H9 (cell line): ENCODE results near the gene UNC93A. TPM values are rescaled to one million over a fixed set of nuclear protein-coding genes. Genes with fewer than 3 reads are reported as not detected.

Experiments used
- DNase-seq: peaks from one replicate; pipeline ENCODE4 v3.0.0-alpha.2; 2017
- H2AFZ ChIP-seq: one replicate; pipeline ENCODE4 v1.6.1; 2013; ENCODE audit warnings: mild to moderate bottlenecking, low read length, control low read depth, moderate library complexity
- H2AK5ac ChIP-seq: 2 replicates; pipeline ENCODE4 v1.6.1; 2013; ENCODE audit warnings: low read length, control low read depth, mixed read lengths; ENCODE audit not compliant: insufficient read length
- H2BK120ac ChIP-seq: one replicate; pipeline ENCODE4 v1.6.1; 2013; ENCODE audit warnings: low read depth, mild to moderate bottlenecking, low read length, control low read depth, inconsistent platforms; ENCODE audit not compliant: poor library complexity, severe bottlenecking
- H2BK12ac ChIP-seq: 2 replicates; pipeline ENCODE4 v1.6.1; 2013; ENCODE audit warnings: low read length, control low read depth, mixed read lengths, low read depth; ENCODE audit not compliant: insufficient read length
- H2BK15ac ChIP-seq: 2 replicates; pipeline ENCODE4 v1.6.1; 2013; ENCODE audit warnings: low read depth, low read length, control low read depth
- H2BK20ac ChIP-seq: one replicate; pipeline ENCODE4 v1.6.1; 2013; ENCODE audit warnings: low read depth, mild to moderate bottlenecking, low read length, control low read depth, inconsistent platforms; ENCODE audit not compliant: poor library complexity, severe bottlenecking
- H2BK5ac ChIP-seq: 2 replicates; pipeline ENCODE4 v1.6.1; 2013; ENCODE audit warnings: low read length, control low read depth, mixed read lengths; ENCODE audit not compliant: insufficient read length
- H3K14ac ChIP-seq: 2 replicates; pipeline ENCODE4 v1.6.1; 2013; ENCODE audit warnings: low read length, control low read depth; ENCODE audit not compliant: insufficient read depth
- H3K18ac ChIP-seq: 2 replicates; pipeline ENCODE4 v1.6.1; 2013; ENCODE audit warnings: low read depth, mild to moderate bottlenecking, mixed read lengths, low read length, control low read depth; ENCODE audit not compliant: insufficient read length
- H3K23ac ChIP-seq: 2 replicates; pipeline ENCODE4 v1.6.1; 2013; ENCODE audit warnings: low read length, control low read depth, mixed read lengths, low read depth; ENCODE audit not compliant: insufficient read length
- H3K23me2 ChIP-seq: 2 replicates; pipeline ENCODE4 v1.6.1; 2013; ENCODE audit warnings: low read depth, mild to moderate bottlenecking, mixed read lengths, low read length, control low read depth; ENCODE audit not compliant: insufficient read length, poor library complexity, severe bottlenecking
- H3K27ac ChIP-seq: 2 replicates; pipeline ENCODE4 v1.5.1; 2013; ENCODE audit warnings: low read length, control low read depth, mixed read lengths, low read depth; ENCODE audit not compliant: insufficient read length
- H3K27me3 ChIP-seq: 2 replicates; pipeline ENCODE4 v1.6.1; 2013; ENCODE audit warnings: low read length, control low read depth, inconsistent platforms; ENCODE audit not compliant: insufficient read depth
- H3K4ac ChIP-seq: 2 replicates; pipeline ENCODE4 v1.6.1; 2013; ENCODE audit warnings: low read depth, mild to moderate bottlenecking, control low read depth, inconsistent platforms, low read length, moderate library complexity
- H3K4me1 ChIP-seq: 2 replicates; pipeline ENCODE4 v1.6.1; 2013; ENCODE audit warnings: low read length, control low read depth, inconsistent platforms; ENCODE audit not compliant: insufficient read depth
- H3K4me2 ChIP-seq: 2 replicates; pipeline ENCODE4 v1.6.1; 2013; ENCODE audit warnings: low read length, control low read depth, mixed read lengths; ENCODE audit not compliant: insufficient read length, insufficient read depth
- H3K56ac ChIP-seq: 2 replicates; pipeline ENCODE4 v1.6.1; 2013; ENCODE audit warnings: low read depth, mild to moderate bottlenecking, mixed read lengths, low read length, control low read depth; ENCODE audit not compliant: insufficient read length
- H3K79me1 ChIP-seq: 2 replicates; pipeline ENCODE4 v1.6.1; 2013; ENCODE audit warnings: low read depth, mild to moderate bottlenecking, moderate library complexity, low read length, control low read depth, inconsistent platforms; ENCODE audit not compliant: insufficient read depth, poor library complexity, severe bottlenecking
- H3K79me2 ChIP-seq: 2 replicates; pipeline ENCODE4 v1.6.1; 2013; ENCODE audit warnings: low read length, control low read depth, inconsistent platforms; ENCODE audit not compliant: insufficient read depth
- H3K9ac ChIP-seq: 2 replicates; pipeline ENCODE4 v1.6.1; 2013; ENCODE audit warnings: low read length, control low read depth, mixed read lengths; ENCODE audit not compliant: insufficient read length; ENCODE audit errors: extremely low read depth
- H3K9me3 ChIP-seq: one replicate; pipeline ENCODE4 v1.6.1; 2013; ENCODE audit warnings: low read depth, low read length, inconsistent platforms; ENCODE audit not compliant: control insufficient read depth
- H3T11ph ChIP-seq: one replicate; pipeline ENCODE4 v1.6.1; 2013; ENCODE audit warnings: mild to moderate bottlenecking, low read length, control low read depth, inconsistent platforms
- H4K20me1 ChIP-seq: one replicate; pipeline ENCODE4 v1.6.1; 2013; ENCODE audit not compliant: control insufficient read depth, insufficient read length, insufficient read depth
- H4K5ac ChIP-seq: 2 replicates; pipeline ENCODE4 v1.6.1; 2013; ENCODE audit warnings: low read depth, mild to moderate bottlenecking, mixed read lengths, low read length, control low read depth; ENCODE audit not compliant: insufficient read length
- H4K8ac ChIP-seq: replicated peaks from 2 replicates; pipeline ENCODE4 v1.6.1; 2013; ENCODE audit warnings: low read length, control low read depth, mixed read lengths, low read depth; ENCODE audit not compliant: insufficient read length
- H4K91ac ChIP-seq: 2 replicates; pipeline ENCODE4 v1.6.1; 2013; ENCODE audit warnings: low read depth, mild to moderate bottlenecking, moderate library complexity, mixed read lengths, low read length, control low read depth; ENCODE audit not compliant: insufficient read length
- H3K27ac Mint-ChIP-seq, 3 experiments: 2 replicates in 2 of 3; 3 replicates in 1 of 3; pipeline ENCODE4 v1.8.0; 2020 to 2021; ENCODE audit warnings: mixed read lengths in 3 of 3, mild to moderate bottlenecking in 1 of 3, moderate library complexity in 1 of 3
- H3K27me3 Mint-ChIP-seq: 2 replicates; pipeline ENCODE4 v1.8.0; 2021; ENCODE audit warnings: low read depth, mild to moderate bottlenecking, moderate library complexity, mixed read lengths
- H3K36me3 Mint-ChIP-seq, 3 experiments: 2 replicates in 2 of 3; 3 replicates in 1 of 3; pipeline ENCODE4 v1.8.0; 2020 to 2021; ENCODE audit warnings: low read depth in 3 of 3, mixed read lengths in 3 of 3; ENCODE audit not compliant: insufficient read depth in 1 of 3
- H3K4me1 Mint-ChIP-seq, 2 experiments: 2 replicates each; pipeline ENCODE4 v1.8.0; 2020; ENCODE audit warnings: mixed read lengths in 2 of 2
- H3K4me3 Mint-ChIP-seq, 2 experiments: 2 replicates in 1 of 2; 3 replicates in 1 of 2; pipeline ENCODE4 v1.8.0; 2020 to 2021; ENCODE audit warnings: mild to moderate bottlenecking in 2 of 2, mixed read lengths in 2 of 2, moderate library complexity in 1 of 2
- H3K9me3 Mint-ChIP-seq, 2 experiments: 2 replicates in 1 of 2; 3 replicates in 1 of 2; pipeline ENCODE4 v1.8.0; 2020; ENCODE audit warnings: mild to moderate bottlenecking in 2 of 2, mixed read lengths in 2 of 2, moderate library complexity in 1 of 2
- CTCF ChIP-seq: fragments of 200-600 bp; sonication (generic); conservative IDR thresholded peaks from 3 replicates; pipeline ENCODE4 v1.8.0; 2021; ENCODE audit warnings: antibody characterized with exemption, mild to moderate bottlenecking
- WGBS: extraction: QIAGEN DNeasy Blood & Tissue Kit; methylation state at CpG from one replicate; pipeline ENCODE4 v1.1.7; 2013; ENCODE audit warnings: missing lambda C conversion rate, low lambda C conversion rate, mixed read lengths; ENCODE audit not compliant: insufficient read length; ENCODE audit errors: extremely low coverage; 5-methylcytosine and 5-hydroxymethylcytosine counted together
- total RNA-seq: library from RNA; stranded (reverse); gene quantifications from 2 replicates; pipeline ENCODE4 v1.2.1, GENCODE V29; 2021

Gene UNC93A
- total RNA-seq, 1 experiment from 2014 or later = 0.70 TPM

- Mint-ChIP-seq H3K27me3 (peaks cover 36% of the 10 kb centered on the region), H3K4me3 (no peak overlapping the region), H3K36me3 (peaks cover 4 to 5% (median 4%) of the 10 kb centered on the region in 3 experiments; a peak in 6 of 7 replicates), H3K9me3 (peaks cover 3 to 6% of the 10 kb centered on the region in 2 experiments; a peak in 4 of 5 replicates), H3K27ac (no peak overlapping the region), H3K4me1 (peaks cover 30 to 53% of the 10 kb centered on the region in 2 experiments)
- Histone ChIP-seq H2BK120ac (no peak overlapping the region), H4K8ac (no peak overlapping the region), H3K27ac (no peak overlapping the region), H3K79me2 (no peaks in the 10 kb centered on the region), H3K23me2 (no peaks in the 10 kb centered on the region), H3K18ac (no peak overlapping the region), H2BK15ac (no peak overlapping the region), H4K5ac (no peak overlapping the region), H3K79me1 (no peaks in the 10 kb centered on the region), H3K27me3 (no peaks in the 10 kb centered on the region; the same call in 1 of the 2 replicates), H3K14ac (no peak overlapping the region), H4K91ac (no peak overlapping the region), H4K20me1 (no peaks in the 10 kb centered on the region), H3K4me1 (peaks cover 5% of the 10 kb centered on the region; the same call in 1 of the 2 replicates), H3K4ac (no peak overlapping the region), H2AK5ac (no peak overlapping the region), H3K23ac (no peak overlapping the region), H3K4me2 (no peak overlapping the region), H2BK5ac (no peak overlapping the region), H2AFZ (no peak overlapping the region), H3T11ph (no peak overlapping the region), H3K9ac (no peak overlapping the region), H2BK20ac (no peak overlapping the region), H2BK12ac (no peak overlapping the region), H3K9me3 (no peaks in the 10 kb centered on the region), H3K56ac (no peak overlapping the region)
- no CpG with 5 or more reads among the region's 13 CpGs for WGBS
- no peak for TF ChIP-seq CTCF
- no peak for DNase-seq
These were observed 11.7 kb downstream of the UNC93A start for GRCh38 chr6:167302796-167303195.
